T-helper 22 cell (primary cell): ENCODE data around the gene PEX11A.

ENCODE experiments used
- DNase-seq: peaks from one replicate; pipeline ENCODE4 v3.0.0-alpha.2; 2020; ENCODE audit warnings: low read depth

Gene PEX11A

GRCh38 chr15:89674526-89674925 lies 16.0 kb downstream of the PEX11A start:
- DNase-seq = no peak

GRCh38 chr15:89673165-89673512 lies 17.4 kb downstream of the PEX11A start:
- DNase-seq = no peak

- DNase-seq = no peak
Observed at GRCh38 chr15:89672221-89673164, 18.1 kb downstream of the PEX11A start.

GRCh38 chr15:89671687-89672086 lies 18.9 kb downstream of the PEX11A start:
- no peak for DNase-seq

GRCh38 chr15:89670971-89671560 lies 19.5 kb downstream of the PEX11A start:
- DNase-seq = no peak

GRCh38 chr15:89669941-89670340 lies 20.6 kb downstream of the PEX11A start:
- DNase-seq = no peak

- DNase-seq = no peak
Observed at GRCh38 chr15:89669309-89669865, 21.2 kb downstream of the PEX11A start.

GRCh38 chr15:89668171-89668570 lies 22.4 kb downstream of the PEX11A start:
- DNase-seq = no peak

GRCh38 chr15:89667706-89667960 lies 22.9 kb downstream of the PEX11A start:
- DNase-seq = no peak

- no peak for DNase-seq
Observed at GRCh38 chr15:89666858-89667705, 23.5 kb downstream of the PEX11A start.

- DNase-seq = no peak
Observed at GRCh38 chr15:89666184-89666857, 24.2 kb downstream of the PEX11A start.

GRCh38 chr15:89665449-89666181 lies 24.9 kb downstream of the PEX11A start:
- DNase-seq = no peak

GRCh38 chr15:89664441-89665350 lies 25.9 kb downstream of the PEX11A start:
- no peak for DNase-seq

- DNase-seq = no peak
Observed at GRCh38 chr15:89662893-89663626, 27.5 kb downstream of the PEX11A start.

- DNase-seq = no peak
Observed at GRCh38 chr15:89660556-89660955, 30.0 kb downstream of the PEX11A start.

- DNase-seq = no peak
Observed at GRCh38 chr15:89659295-89659694, 31.3 kb downstream of the PEX11A start.

GRCh38 chr15:89657686-89658200 lies 32.8 kb downstream of the PEX11A start:
- no peak for DNase-seq

GRCh38 chr15:89656116-89656815 lies 34.3 kb downstream of the PEX11A start:
- no peak for DNase-seq
